SK-N-SH (cell line): ENCODE measurements around the gene DNAJC5.

Experiments used
- EP300 ChIP-seq, 2 experiments: IDR thresholded peaks; 2 replicates each; pipeline versions ENCODE4 v1.4.0 to v1.6.1; 2012; ENCODE audit warnings: borderline replicate concordance in 1 of 2, low read depth in 1 of 2, low read length in 1 of 2
- EZH2phosphoT487 ChIP-seq: fragments of 200-600 bp; sonication (generic); IDR thresholded peaks from 2 replicates; pipeline ENCODE4 v1.6.1; 2017; ENCODE audit warnings: low read depth, mixed run types, mild to moderate bottlenecking, antibody characterized with exemption, moderate library complexity, borderline replicate concordance
- NRF1 ChIP-seq: IDR thresholded peaks from 2 replicates; pipeline ENCODE4 v1.6.1; 2012; ENCODE audit warnings: low read depth, mild to moderate bottlenecking, low read length
- POLR2AphosphoS5 ChIP-seq: IDR thresholded peaks from 2 replicates; pipeline ENCODE4 v1.6.1; 2012; ENCODE audit warnings: low read depth, low read length
- RCOR1 ChIP-seq: fragments of 150-350 bp; IDR thresholded peaks from 2 replicates; pipeline ENCODE4 v1.6.1; 2017; ENCODE audit warnings: antibody characterized with exemption, low read length
- SMC3 ChIP-seq: IDR thresholded peaks from 2 replicates; pipeline ENCODE4 v1.6.1; 2012; ENCODE audit warnings: low read depth, low read length, improper control_type of control experiment
- TF ChIP-seq, protein P1 (sequence below): fragments of 200-600 bp; sonication (generic); IDR thresholded peaks from 2 replicates; pipeline ENCODE4 v1.6.1; 2017; ENCODE audit warnings: antibody characterized with exemption, mild to moderate bottlenecking, moderate library complexity
- TF ChIP-seq, protein P2 (sequence below): IDR thresholded peaks from 2 replicates; pipeline ENCODE4 v1.4.0; 2012; ENCODE audit warnings: low read depth, borderline replicate concordance
- TF ChIP-seq, protein P3 (sequence below): IDR thresholded peaks from 2 replicates; pipeline ENCODE4 v1.4.0; 2012; ENCODE audit warnings: low read depth
- TF ChIP-seq, protein P4 (sequence below): fragments of 150-350 bp; IDR thresholded peaks from 2 replicates; pipeline ENCODE4 v1.6.1; 2016; ENCODE audit warnings: mild to moderate bottlenecking, low read depth, low read length

DNA sequence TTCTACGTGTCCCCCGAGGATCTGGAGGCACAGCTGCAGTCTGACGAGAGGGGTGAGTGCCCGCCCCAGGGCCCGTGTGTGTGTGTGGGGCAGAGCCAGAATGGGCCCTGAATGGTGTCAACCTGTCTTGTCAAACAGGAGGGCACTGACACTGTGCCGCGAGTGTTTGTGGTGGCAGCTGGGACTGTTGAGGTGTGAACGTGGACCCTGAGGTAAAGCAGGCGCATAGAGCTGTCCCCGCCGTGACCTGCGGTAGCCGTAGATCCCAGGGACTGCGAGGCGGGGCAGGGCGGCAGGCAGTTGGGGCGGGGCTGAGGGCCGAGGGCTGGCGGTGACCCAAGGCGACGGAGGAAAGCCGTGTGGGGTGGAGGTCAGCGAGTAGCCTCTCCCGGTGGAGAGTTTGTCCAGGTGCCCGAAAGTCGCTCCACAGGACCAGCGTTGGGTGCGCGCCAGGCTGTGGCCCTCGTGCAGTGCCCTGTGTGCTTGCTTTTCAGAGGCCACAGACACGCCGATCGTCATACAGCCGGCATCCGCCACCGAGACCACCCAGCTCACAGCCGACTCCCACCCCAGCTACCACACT, 36.1 kb downstream of the DNAJC5 start:
- TF ChIP-seq POLR2AphosphoS5, result no peak
- TF ChIP-seq, protein P1, sequence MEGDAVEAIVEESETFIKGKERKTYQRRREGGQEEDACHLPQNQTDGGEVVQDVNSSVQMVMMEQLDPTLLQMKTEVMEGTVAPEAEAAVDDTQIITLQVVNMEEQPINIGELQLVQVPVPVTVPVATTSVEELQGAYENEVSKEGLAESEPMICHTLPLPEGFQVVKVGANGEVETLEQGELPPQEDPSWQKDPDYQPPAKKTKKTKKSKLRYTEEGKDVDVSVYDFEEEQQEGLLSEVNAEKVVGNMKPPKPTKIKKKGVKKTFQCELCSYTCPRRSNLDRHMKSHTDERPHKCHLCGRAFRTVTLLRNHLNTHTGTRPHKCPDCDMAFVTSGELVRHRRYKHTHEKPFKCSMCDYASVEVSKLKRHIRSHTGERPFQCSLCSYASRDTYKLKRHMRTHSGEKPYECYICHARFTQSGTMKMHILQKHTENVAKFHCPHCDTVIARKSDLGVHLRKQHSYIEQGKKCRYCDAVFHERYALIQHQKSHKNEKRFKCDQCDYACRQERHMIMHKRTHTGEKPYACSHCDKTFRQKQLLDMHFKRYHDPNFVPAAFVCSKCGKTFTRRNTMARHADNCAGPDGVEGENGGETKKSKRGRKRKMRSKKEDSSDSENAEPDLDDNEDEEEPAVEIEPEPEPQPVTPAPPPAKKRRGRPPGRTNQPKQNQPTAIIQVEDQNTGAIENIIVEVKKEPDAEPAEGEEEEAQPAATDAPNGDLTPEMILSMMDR, result no peak
- TF ChIP-seq, protein P2, sequence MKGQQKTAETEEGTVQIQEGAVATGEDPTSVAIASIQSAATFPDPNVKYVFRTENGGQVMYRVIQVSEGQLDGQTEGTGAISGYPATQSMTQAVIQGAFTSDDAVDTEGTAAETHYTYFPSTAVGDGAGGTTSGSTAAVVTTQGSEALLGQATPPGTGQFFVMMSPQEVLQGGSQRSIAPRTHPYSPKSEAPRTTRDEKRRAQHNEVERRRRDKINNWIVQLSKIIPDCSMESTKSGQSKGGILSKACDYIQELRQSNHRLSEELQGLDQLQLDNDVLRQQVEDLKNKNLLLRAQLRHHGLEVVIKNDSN, result no peak
- TF ChIP-seq EP300 (IDR thresholded peaks at IDR 0.05; ENCODE audit: borderline replicate concordance in 1 of 2, low read depth in 1 of 2, low read length in 1 of 2), result no peak
- no peak for TF ChIP-seq RCOR1
- no peak for TF ChIP-seq SMC3
- TF ChIP-seq, protein P3, sequence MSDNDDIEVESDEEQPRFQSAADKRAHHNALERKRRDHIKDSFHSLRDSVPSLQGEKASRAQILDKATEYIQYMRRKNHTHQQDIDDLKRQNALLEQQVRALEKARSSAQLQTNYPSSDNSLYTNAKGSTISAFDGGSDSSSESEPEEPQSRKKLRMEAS, result no peak
- TF ChIP-seq, protein P4, sequence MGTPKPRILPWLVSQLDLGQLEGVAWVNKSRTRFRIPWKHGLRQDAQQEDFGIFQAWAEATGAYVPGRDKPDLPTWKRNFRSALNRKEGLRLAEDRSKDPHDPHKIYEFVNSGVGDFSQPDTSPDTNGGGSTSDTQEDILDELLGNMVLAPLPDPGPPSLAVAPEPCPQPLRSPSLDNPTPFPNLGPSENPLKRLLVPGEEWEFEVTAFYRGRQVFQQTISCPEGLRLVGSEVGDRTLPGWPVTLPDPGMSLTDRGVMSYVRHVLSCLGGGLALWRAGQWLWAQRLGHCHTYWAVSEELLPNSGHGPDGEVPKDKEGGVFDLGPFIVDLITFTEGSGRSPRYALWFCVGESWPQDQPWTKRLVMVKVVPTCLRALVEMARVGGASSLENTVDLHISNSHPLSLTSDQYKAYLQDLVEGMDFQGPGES, result no peak
- TF ChIP-seq EZH2phosphoT487, result no peak
- no peak for TF ChIP-seq NRF1
